Vagina (tissue), 2 donors: Measurements from ENCODE around the gene PARVB. TPM values are rescaled to one million over a fixed set of nuclear protein-coding genes. Genes with fewer than 3 reads are reported as not detected.

Experiments used
- DNase-seq, 2 donors: peaks; one replicate each; pipeline ENCODE4 v3.0.0-alpha.2; 2017; ENCODE audit errors: extremely low spot score in 2 of 2
- H3K27ac ChIP-seq: fragments of 200-600 bp; sonication (generic); one replicate; pipeline ENCODE4 v1.5.1; 2019
- H3K27me3 ChIP-seq: fragments of 200-600 bp; sonication (generic); one replicate; pipeline ENCODE4 v1.5.1; 2019
- H3K36me3 ChIP-seq, 2 donors: fragments of 200-600 bp; sonication (generic); one replicate each; pipeline ENCODE4 v1.5.1; 2017 to 2019
- H3K4me1 ChIP-seq: fragments of 200-600 bp; sonication (generic); one replicate; pipeline ENCODE4 v1.5.1; 2019
- H3K4me3 ChIP-seq, 2 donors: fragments of 200-600 bp; sonication (generic); 1 replicate in 1 of 2; 2 replicates in 1 of 2; pipeline ENCODE4 v1.5.1; 2016 to 2019
- H3K9me3 ChIP-seq: fragments of 200-600 bp; sonication (generic); one replicate; pipeline ENCODE4 v1.5.1; 2019
- CTCF ChIP-seq, 3 experiments: fragments of 450-650 bp in 2 of 3; fragments of 200-600 bp in 1 of 3; sonication (generic) in 1 of 3; IDR thresholded peaks; one replicate each; pipeline ENCODE4 v1.5.1; 2017 to 2019; ENCODE audit warnings: antibody characterized with exemption in 3 of 3, mild to moderate bottlenecking in 2 of 3, moderate library complexity in 2 of 3
- POLR2A ChIP-seq, 2 donors: fragments of 450-650 bp; IDR thresholded peaks; one replicate each; pipeline ENCODE4 v1.6.1; 2017; ENCODE audit warnings: antibody characterized with exemption in 2 of 2, mild to moderate bottlenecking in 2 of 2, moderate library complexity in 2 of 2
- POLR2AphosphoS5 ChIP-seq, 2 donors: sonication (generic); formaldehyde crosslinking; IDR thresholded peaks; one replicate each; pipeline ENCODE4 v1.9.0; 2017; ENCODE audit warnings: antibody characterized with exemption in 2 of 2, mild to moderate bottlenecking in 2 of 2, low read depth in 1 of 2; ENCODE audit not compliant: insufficient read depth in 1 of 2
- intact Hi-C: fragments of 100-400 bp; cut with DNase I; formaldehyde crosslinking; loops from one replicate; pipeline ENCODE4 v1.15.1; 2023
- total RNA-seq: library from RNA; depleted of rRNA; stranded (reverse); fragments of >200 nt; gene quantifications from one replicate; pipeline ENCODE4 v1.2.3, GENCODE V29; 2016

Gene PARVB
- total RNA-seq, 1 donor from 2014 or later: 11.3 TPM

DNA sequence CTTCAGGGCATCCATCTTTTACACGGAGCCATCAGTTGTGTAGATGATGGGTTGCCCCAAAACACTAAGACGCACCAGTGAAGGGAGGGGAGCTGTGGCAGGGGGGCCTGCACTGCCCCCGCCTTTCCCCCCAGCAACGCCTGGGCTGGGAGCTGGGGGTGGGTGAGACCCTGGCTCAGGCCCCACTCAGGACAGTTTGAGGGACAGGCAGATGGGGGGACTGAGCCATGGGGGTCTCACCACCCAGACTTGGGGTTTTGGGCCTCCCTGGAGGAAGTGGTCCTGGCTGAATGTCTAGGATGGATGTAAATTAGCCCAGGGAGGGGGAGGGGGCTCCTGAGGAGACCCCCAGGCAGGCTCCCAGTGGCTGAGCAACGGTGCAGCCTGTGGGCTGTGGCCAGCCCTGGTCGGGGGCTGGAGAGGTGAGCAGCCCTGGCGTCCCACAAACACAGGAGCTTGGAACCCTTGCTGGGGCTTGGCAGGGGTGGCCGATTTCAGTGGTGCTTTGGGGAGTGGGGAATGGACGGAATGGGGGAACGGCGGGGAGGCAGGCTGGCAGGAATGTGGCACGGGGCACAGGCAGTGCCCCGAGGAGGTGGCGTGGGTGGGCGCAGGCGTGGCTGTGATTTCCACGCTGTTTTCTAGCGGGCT lies 6.1 kb downstream of the PARVB start:
- H3K27me3 ChIP-seq: no peaks in the 10 kb centered on the region

DNA sequence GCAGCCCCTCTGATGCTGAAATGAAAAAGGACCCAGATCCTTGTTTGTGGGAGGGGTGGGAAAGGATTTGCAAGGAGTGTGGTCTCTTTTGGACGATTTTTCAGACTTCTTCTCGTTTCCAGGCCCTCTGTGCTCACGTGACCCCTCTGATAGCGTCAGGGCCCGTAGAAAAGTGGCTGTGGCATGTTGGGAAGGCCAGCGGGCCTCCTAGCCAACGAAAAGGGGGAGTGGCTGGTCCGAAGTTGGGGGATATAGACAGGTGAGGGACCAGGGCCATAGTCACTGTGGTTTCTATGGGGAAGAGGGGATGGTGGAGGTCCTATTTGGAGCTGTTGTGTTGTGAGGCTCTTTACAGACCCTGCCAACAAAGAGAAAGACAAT lies 6.6 kb downstream of the PARVB start:
- TF ChIP-seq CTCF (IDR thresholded peaks at IDR 0.05): no peak
- no peak for TF ChIP-seq POLR2A (IDR thresholded peaks at IDR 0.05)
- TF ChIP-seq POLR2AphosphoS5 (IDR thresholded peaks at IDR 0.05; ENCODE audit: insufficient read depth in 1 of 2, low read depth in 1 of 2): no peak
- Histone ChIP-seq H3K4me1 (peaks cover 19% of the 10 kb centered on the region), H3K27ac (no peak overlapping the region)

More for the DNA sequence above, 6.1 kb downstream of the PARVB start:
- H3K27ac ChIP-seq: peak overlapping the region; percentile 24
- intact Hi-C loops: no loop called here
- no peaks in the 10 kb centered on the region for H3K36me3 ChIP-seq
- no peaks in the 10 kb centered on the region for H3K9me3 ChIP-seq
- H3K4me3 ChIP-seq: no peak overlapping the region
- DNase-seq: no peak
- peaks cover 24% of the 10 kb centered on the region for H3K4me1 ChIP-seq
- TF ChIP-seq POLR2A (IDR thresholded peaks at IDR 0.05) (no peak), CTCF (IDR thresholded peaks at IDR 0.05) (no peak), POLR2AphosphoS5 (IDR thresholded peaks at IDR 0.05; ENCODE audit: insufficient read depth in 1 of 2, low read depth in 1 of 2) (no peak)

DNA sequence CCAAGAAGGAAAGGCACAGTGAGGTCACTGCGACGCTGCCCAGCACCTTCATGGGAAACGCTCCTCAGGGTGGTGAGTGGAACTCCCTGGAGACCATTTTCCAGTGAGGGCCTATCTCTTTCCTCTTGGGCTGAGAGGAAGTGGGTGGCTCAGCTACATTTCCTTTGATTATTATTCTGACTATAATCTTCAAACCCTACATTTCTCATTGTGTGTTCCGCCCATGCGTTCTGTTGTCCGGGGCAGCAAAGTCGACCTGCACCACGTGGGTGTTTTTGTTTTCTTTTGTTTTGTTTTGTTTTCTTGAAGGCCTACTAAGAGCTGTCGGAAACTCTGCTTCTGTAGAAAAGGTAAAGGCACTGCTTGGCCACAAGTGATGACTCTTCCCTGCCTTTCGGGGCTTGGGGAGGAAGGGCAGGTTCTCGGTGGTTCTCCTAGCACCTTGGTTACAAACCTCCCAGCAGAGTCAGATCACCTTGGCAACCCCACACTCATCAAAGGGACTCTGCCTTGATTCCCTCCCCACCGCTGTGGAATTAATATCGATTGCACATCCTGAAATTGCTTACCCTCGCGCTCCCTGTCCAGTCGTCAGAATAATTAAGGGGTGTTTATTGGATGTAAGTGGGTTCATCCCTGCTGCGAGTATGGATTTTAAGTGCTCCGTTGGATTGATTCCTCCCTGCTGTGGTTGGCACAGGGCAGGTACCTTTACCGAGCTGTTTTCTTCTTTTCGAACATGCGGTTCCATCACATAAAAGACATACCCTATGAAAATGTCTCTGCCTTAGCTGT lies 7.3 kb downstream of the PARVB start:
- Histone ChIP-seq H3K36me3 (no peaks in the 10 kb centered on the region), H3K4me3 (no peak overlapping the region), H3K27me3 (no peaks in the 10 kb centered on the region), H3K27ac (no peak overlapping the region), H3K4me1 (peaks cover 17% of the 10 kb centered on the region), H3K9me3 (no peaks in the 10 kb centered on the region)
- TF ChIP-seq POLR2AphosphoS5 (IDR thresholded peaks at IDR 0.05; ENCODE audit: insufficient read depth in 1 of 2, low read depth in 1 of 2): no peak
- no peak for TF ChIP-seq POLR2A (IDR thresholded peaks at IDR 0.05)
- no peak for TF ChIP-seq CTCF (IDR thresholded peaks at IDR 0.05)
- no peak for DNase-seq
- intact Hi-C loops: no loop called here

More for the DNA sequence above, 6.6 kb downstream of the PARVB start:
- Histone ChIP-seq H3K4me3 (no peak overlapping the region), H3K36me3 (no peaks in the 10 kb centered on the region), H3K9me3 (no peaks in the 10 kb centered on the region), H3K27me3 (no peaks in the 10 kb centered on the region)
- intact Hi-C loops: no loop called here
- no peak for DNase-seq

DNA sequence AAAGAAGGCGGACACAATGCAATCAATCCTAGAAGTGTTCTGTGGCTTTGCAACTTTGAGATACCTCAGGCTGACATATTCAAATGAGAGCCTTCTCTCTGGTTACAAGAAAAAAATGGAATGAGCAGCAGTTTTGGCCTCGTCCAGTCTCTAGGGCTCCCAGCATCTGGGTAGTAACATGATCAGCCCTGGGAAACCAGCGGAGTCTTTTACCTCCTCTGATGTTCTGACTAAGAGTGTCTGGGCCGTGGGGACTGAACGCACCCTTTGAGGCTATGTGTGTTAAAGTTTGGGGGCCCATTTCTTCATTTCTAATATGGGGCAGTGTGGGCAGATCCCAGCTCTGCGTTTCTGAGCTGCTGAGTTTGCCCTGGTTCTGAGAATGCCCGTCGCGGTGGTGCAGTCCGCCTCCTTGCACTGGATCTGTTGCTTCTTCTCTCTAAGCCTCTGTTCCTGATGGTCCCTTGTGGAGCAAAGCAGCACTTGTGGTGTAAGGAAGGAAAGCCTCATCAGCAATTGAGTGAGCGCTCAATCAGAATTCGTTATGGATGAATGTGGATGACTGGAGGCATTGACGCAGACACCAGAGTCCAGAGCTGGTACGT lies 8.1 kb downstream of the PARVB start:
- H3K4me1 ChIP-seq: peaks cover 15% of the 10 kb centered on the region

More for the DNA sequence above, 8.1 kb downstream of the PARVB start:
- TF ChIP-seq CTCF (IDR thresholded peaks at IDR 0.05): no peak
- no peak for TF ChIP-seq POLR2AphosphoS5 (IDR thresholded peaks at IDR 0.05; ENCODE audit: insufficient read depth in 1 of 2, low read depth in 1 of 2)
- no peak for TF ChIP-seq POLR2A (IDR thresholded peaks at IDR 0.05)
- Histone ChIP-seq H3K27me3 (no peaks in the 10 kb centered on the region), H3K9me3 (no peaks in the 10 kb centered on the region), H3K27ac (peak overlapping the region; percentile 55), H3K4me3 (no peak overlapping the region), H3K36me3 (no peaks in the 10 kb centered on the region)
- intact Hi-C loops: no loop called here
- DNase-seq: no peak
